ENCODE measurements around the gene SPINK5.

Gene SPINK5

GRCh38 chr5:148186248-148187003 is 122.6 kb downstream of the SPINK5 start:
- no peaks in the 10 kb centered on the region for H3F3A ChIP-seq (ENCODE audit: control insufficient read depth, insufficient read depth)
- H3K4me1 ChIP-seq (ENCODE audit: control insufficient read depth, low read length), result no peaks in the 10 kb centered on the region
- no peaks in the 10 kb centered on the region for H3K36me3 ChIP-seq (ENCODE audit: control insufficient read depth, low read length)
- no peak overlapping the region for H3K4me2 ChIP-seq (ENCODE audit: low read length)
- no peaks in the 10 kb centered on the region for H4K20me1 ChIP-seq (ENCODE audit: control insufficient read depth, insufficient read depth, low read depth, low read length)
- H3K27me3 ChIP-seq (ENCODE audit: control insufficient read depth, low read length), result 0 out of 2 replicates have a peak, but pooled peaks cover 2% of the 10 kb centered on the region
- no peaks in the 10 kb centered on the region for H3K79me2 ChIP-seq (ENCODE audit: control insufficient read depth, low read length)
- H3K4me3 ChIP-seq (ENCODE audit: low read length), result no peak overlapping the region
- no peak overlapping the region for H3K27ac ChIP-seq (ENCODE audit: low read depth, low read length)
- no peaks in the 10 kb centered on the region for H3K9me3 ChIP-seq (ENCODE audit: control insufficient read depth, insufficient read depth, low read length)
- no peaks in the 10 kb centered on the region for H3K9me2 ChIP-seq (replicated peaks; ENCODE audit: control insufficient read depth, low read length)
- no peak for TF ChIP-seq CTCF (IDR thresholded peaks at IDR 0.05; ENCODE audit: low read depth, low read length, poor library complexity, severe bottlenecking)
- no peak for TF ChIP-seq EZH2phosphoT487 (IDR thresholded peaks at IDR 0.05; ENCODE audit: borderline replicate concordance, low read length)
